Measurements from ENCODE around the gene CARD10. TPM values are rescaled to one million over a fixed set of nuclear protein-coding genes. Genes with fewer than 3 reads are reported as not detected.

The CARD10 gene
- total RNA-seq, 2 experiments from 2014 or later, result not detected

GRCh38 chr22:37499027-37499707, 20.0 kb downstream of the CARD10 start:
- Mint-ChIP-seq H3K36me3 (ENCODE audit: low read depth) (no peaks in the 10 kb centered on the region), H3K27ac (no peak overlapping the region), H3K27me3 (ENCODE audit: low read depth) (no peaks in the 10 kb centered on the region), H3K4me1 (ENCODE audit: low read depth) (peaks cover 18% of the 10 kb centered on the region), H3K4me3 (no peak overlapping the region), H3K9me3 (no peaks in the 10 kb centered on the region)
- intact Hi-C loops (cut with micrococcal nuclease), result no loop called here
- DNase-seq, result no peak
- CTCF ChIA-PET, result interaction anchor here (0.9 to 4.4 kb wide), 5 partner anchors 8 to 66 kb away, joined by 3 to 30 read pairs (median 7); no protein-coding TSS in a partner anchor

DNA sequence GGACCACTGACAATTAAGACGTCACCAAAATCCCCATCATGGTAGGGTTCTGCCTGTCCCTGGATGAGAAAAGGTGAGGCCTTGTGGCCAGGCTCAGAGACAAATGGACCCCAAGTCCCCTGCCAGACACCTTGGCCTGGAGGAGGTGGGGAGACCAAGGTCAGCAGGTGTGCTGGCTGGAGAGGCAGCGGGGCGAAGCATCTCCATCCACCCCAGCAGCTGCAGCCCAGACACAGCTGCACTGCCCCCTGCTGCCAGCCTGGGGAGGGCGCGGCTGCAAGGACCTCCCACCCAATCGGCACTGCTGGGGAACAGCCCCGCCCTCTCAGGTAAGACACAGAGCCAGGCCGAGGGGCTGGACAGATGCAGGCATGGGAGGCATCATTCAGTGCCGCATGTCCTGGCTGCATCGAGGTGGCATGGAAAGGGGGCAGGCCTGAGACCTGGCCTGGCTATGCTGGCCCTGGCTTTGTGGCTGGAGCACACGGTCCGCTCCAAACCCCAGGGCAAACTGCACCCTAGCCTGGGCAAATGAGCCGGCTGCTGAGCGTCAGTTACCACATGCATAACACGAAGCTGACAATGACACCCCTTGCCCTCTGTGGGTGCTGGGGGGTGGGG, 20.8 kb downstream of the CARD10 start:
- H3K36me3 Mint-ChIP-seq (ENCODE audit: low read depth), result no peaks in the 10 kb centered on the region
- peak; percentile 74 for DNase-seq
- peaks cover 21% of the 10 kb centered on the region for H3K4me1 Mint-ChIP-seq (ENCODE audit: low read depth)
- no peak overlapping the region for H3K4me3 Mint-ChIP-seq
- no peaks in the 10 kb centered on the region for H3K9me3 Mint-ChIP-seq
- intact Hi-C loops (cut with micrococcal nuclease), result no loop called here
- CTCF ChIA-PET, result interaction anchor here (0.6 to 4.4 kb wide), 8 partner anchors 8 to 94 kb away, joined by 3 to 30 read pairs (median 4); partner anchors contain the start of gene MFNG
- H3K27ac Mint-ChIP-seq, result no peak overlapping the region
- H3K27me3 Mint-ChIP-seq (ENCODE audit: low read depth), result no peaks in the 10 kb centered on the region

DNA sequence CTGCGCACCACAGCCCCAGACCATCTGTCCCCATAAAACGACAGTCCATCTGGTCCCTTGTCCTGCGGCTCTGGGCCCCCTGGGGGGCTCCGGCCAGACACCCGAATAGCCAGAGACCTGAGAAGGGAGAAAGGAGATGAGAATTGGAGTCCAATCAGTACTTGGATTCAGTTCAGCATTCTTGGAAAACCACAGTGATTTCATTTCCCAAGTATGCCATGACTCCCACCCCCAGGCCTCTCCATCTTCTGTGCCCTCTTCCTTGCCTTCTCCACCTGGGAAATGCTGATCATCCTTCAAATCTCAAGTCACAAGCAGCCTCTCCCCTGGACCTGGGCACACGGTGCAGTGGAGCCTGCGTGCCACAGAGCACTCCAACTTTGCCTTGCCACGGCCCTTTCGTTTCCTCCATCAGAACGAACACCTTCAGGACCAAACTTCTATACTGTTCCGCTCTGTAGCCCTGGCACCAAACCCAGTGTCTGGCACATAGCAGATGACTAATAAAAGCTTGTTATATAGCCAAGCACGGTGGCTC, 22.1 kb downstream of the CARD10 start:
- no peak overlapping the region for H3K27ac Mint-ChIP-seq
- CTCF ChIA-PET, result interaction anchor here (0.8 to 4.4 kb wide), 5 partner anchors 9 to 95 kb away, joined by 3 to 30 read pairs (median 3); partner anchors contain the start of gene MFNG
- no peak for DNase-seq
- H3K36me3 Mint-ChIP-seq (ENCODE audit: low read depth), result no peaks in the 10 kb centered on the region
- no peak overlapping the region for H3K4me3 Mint-ChIP-seq
- no peaks in the 10 kb centered on the region for H3K27me3 Mint-ChIP-seq (ENCODE audit: low read depth)
- intact Hi-C loops (cut with micrococcal nuclease), result no loop called here
- peaks cover 23% of the 10 kb centered on the region for H3K4me1 Mint-ChIP-seq (ENCODE audit: low read depth)
- no peaks in the 10 kb centered on the region for H3K9me3 Mint-ChIP-seq

DNA sequence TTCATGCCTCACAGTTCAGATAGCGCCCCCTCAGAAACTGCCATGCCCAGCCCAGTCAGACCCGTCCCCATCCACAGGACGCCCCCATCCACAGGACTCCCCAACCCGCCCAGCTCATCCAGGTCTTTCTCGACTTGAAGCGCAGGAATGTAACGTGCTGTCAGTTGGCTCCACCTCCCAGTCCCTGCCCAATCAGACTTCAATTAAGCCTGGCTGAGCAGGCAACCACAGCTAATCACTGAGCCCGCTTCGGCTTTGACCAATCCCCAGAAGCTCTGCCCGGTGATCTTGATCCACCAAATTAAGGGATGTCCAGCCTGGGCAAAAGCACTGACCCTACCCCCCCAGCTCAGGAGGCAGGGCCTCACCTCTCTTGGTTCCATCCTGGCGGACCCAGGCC, 22.6 kb downstream of the CARD10 start:
- intact Hi-C loops (cut with micrococcal nuclease), result no loop called here
- H3K36me3 Mint-ChIP-seq (ENCODE audit: low read depth), result no peaks in the 10 kb centered on the region
- no peaks in the 10 kb centered on the region for H3K27me3 Mint-ChIP-seq (ENCODE audit: low read depth)
- H3K9me3 Mint-ChIP-seq, result no peaks in the 10 kb centered on the region
- no peak overlapping the region for H3K27ac Mint-ChIP-seq
- peaks cover 20% of the 10 kb centered on the region for H3K4me1 Mint-ChIP-seq (ENCODE audit: low read depth)
- CTCF ChIA-PET, result interaction anchor here (0.7 to 4.4 kb wide), 4 partner anchors 10 to 85 kb away, joined by 3 to 30 read pairs (median 6); partner anchors contain the start of gene MFNG
- no peak for DNase-seq
- no peak overlapping the region for H3K4me3 Mint-ChIP-seq

DNA sequence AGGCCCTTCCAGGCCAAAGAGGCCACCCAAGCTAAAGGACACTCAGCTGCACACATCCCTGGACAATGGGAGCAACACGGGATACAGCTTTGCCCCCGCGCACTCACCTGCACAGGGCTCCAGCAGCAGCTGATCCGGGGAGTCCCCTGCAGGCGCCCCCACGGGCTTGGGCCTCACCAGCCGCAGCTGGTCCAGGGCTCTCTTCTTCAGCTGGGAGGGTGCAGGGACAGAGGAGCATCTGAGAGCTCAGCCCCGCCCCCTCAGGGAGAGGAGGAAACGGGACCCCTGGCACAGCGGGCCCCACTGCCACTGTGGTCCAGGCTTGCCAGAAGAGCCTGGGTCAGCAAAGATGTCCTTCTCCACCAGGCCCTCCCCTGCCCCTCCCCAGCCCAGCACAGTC, 25.2 kb downstream of the CARD10 start:
- intact Hi-C loops (cut with micrococcal nuclease), result loop anchor here (2.0 kb wide), 1 partner anchor 177 kb away; no protein-coding TSS in a partner anchor
- H3K4me1 Mint-ChIP-seq (ENCODE audit: low read depth), result peaks cover 33% of the 10 kb centered on the region
- H3K36me3 Mint-ChIP-seq (ENCODE audit: low read depth), result no peaks in the 10 kb centered on the region
- DNase-seq, result no peak
- H3K4me3 Mint-ChIP-seq, result no peak overlapping the region
- CTCF ChIA-PET, result interaction anchor here (0.8 to 2.1 kb wide), 3 partner anchors 12 to 176 kb away, joined by 3 to 7 read pairs (median 7); no protein-coding TSS in a partner anchor
- H3K27ac Mint-ChIP-seq, result no peak overlapping the region
- no peaks in the 10 kb centered on the region for H3K9me3 Mint-ChIP-seq
- H3K27me3 Mint-ChIP-seq (ENCODE audit: low read depth), result no peaks in the 10 kb centered on the region

- intact Hi-C loops (cut with micrococcal nuclease), result loop anchor here (2.0 kb wide), 1 partner anchor 176 kb away; no protein-coding TSS in a partner anchor
- Mint-ChIP-seq H3K27me3 (ENCODE audit: low read depth) (no peaks in the 10 kb centered on the region), H3K4me1 (ENCODE audit: low read depth) (peaks cover 43% of the 10 kb centered on the region), H3K9me3 (no peaks in the 10 kb centered on the region), H3K36me3 (ENCODE audit: low read depth) (no peaks in the 10 kb centered on the region), H3K4me3 (no peak overlapping the region), H3K27ac (no peak overlapping the region)
- CTCF ChIA-PET, result interaction anchor here (0.6 to 2.1 kb wide), 6 partner anchors 20 to 100 kb away, joined by 3 to 7 read pairs (median 3); no protein-coding TSS in a partner anchor
- DNase-seq, result peak; percentile 75
Measured at GRCh38 chr22:37492428-37493344, 26.5 kb downstream of the CARD10 start.

DNA sequence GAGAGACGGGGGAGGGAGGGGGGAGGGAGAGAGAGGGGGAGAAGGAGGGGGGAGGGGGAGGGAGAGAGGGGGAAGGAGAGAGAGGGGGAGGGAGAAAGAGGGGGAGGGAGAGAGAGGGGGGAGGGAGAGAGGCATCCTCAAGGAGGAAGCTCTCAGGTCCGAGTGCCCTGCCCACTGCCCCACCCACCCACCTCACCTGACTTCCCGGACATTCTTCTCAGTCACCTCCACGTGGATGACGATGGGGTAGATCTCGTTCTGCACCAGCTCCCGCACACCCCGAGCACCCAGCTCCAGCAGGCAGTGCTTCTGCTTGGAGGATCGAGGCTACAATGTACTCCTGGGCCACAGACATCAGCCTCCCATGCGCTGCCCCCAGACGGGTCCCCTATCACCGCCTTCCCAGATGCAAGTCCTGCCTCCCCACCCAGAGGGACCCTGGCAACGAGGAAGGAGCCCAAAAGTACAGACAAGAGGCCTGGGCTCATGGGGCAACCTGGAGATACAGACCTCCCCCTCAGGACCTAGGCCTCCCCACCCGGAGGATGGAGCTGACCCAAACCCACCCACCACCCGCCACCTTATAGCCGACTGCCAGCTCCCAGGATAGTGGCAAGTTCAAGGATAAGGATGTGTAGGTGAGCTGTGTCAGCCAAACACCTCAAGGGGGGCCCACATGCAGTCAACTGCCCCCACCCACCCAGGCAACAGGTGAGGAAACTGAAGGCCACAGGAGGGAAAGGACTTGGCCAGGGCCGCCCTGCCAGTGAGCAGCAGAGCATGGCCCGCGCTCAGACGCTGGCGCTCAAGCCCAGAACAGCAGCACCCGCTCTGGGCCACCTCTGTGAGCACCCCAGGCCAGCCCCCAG, 27.4 kb downstream of the CARD10 start:
- CTCF ChIA-PET, result interaction anchor here (1.2 to 2.1 kb wide), 5 partner anchors 8 to 100 kb away, joined by 3 to 7 read pairs (median 3); no protein-coding TSS in a partner anchor
- intact Hi-C loops (cut with micrococcal nuclease), result loop anchor here (2.0 kb wide), 1 partner anchor 175 kb away; no protein-coding TSS in a partner anchor
- Mint-ChIP-seq H3K27ac (no peak overlapping the region), H3K27me3 (ENCODE audit: low read depth) (no peaks in the 10 kb centered on the region), H3K36me3 (ENCODE audit: low read depth) (no peaks in the 10 kb centered on the region), H3K4me1 (ENCODE audit: low read depth) (peaks cover 52% of the 10 kb centered on the region), H3K4me3 (no peak overlapping the region), H3K9me3 (no peaks in the 10 kb centered on the region)
- DNase-seq, result no peak

DNA sequence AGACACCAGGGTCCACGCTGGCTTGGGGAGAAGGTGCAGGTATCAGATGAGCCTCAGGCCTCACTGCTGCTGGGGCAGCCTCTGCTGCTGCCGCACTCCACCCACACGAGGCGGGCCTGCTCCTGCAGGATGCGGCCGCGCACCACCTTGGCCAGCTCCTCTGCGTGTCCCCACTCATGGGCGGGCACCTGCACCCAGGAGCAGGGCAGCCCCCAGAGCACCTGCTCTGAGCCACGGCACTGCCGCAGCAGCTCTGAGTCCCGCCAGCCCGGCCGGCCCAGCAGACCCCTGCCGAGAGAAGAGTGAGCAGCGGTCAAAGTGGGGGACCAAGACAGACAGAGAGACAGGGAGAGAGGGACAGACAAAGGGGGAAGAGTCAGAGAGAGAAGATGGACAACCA, 28.1 kb downstream of the CARD10 start:
- intact Hi-C loops (cut with micrococcal nuclease), result no loop called here
- H3K27ac Mint-ChIP-seq, result no peak overlapping the region
- H3K27me3 Mint-ChIP-seq (ENCODE audit: low read depth), result no peaks in the 10 kb centered on the region
- H3K4me1 Mint-ChIP-seq (ENCODE audit: low read depth), result peaks cover 57% of the 10 kb centered on the region
- H3K4me3 Mint-ChIP-seq, result no peak overlapping the region
- CTCF ChIA-PET, result interaction anchor here (1.2 to 1.4 kb wide), 3 partner anchors 9 to 68 kb away, joined by 3 to 4 read pairs (median 3); no protein-coding TSS in a partner anchor
- H3K36me3 Mint-ChIP-seq (ENCODE audit: low read depth), result no peaks in the 10 kb centered on the region
- H3K9me3 Mint-ChIP-seq, result no peaks in the 10 kb centered on the region
- no peak for DNase-seq

DNA sequence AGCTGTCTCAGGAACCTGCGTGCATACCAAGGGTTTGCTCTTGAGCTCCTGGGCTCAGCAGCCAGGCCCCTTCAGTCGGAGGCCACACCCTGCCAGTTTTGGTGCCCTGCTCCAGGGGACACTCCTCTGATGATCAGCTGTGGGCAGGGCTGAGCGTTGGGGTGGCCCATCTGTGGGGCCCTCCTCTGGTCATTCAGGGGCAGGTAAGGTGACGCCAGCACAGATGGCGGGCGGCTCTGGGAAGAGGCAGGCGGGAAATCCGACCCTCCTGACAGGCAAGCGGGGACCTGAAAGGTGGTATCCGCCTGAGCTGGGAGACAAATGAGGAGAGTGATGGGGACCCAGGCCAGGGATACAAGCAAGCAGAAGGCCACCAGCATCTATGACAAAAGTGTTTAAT, 29.2 kb downstream of the CARD10 start:
- H3K4me3 Mint-ChIP-seq, result no peak overlapping the region
- intact Hi-C loops (cut with micrococcal nuclease), result no loop called here
- no peak overlapping the region for H3K27ac Mint-ChIP-seq
- H3K9me3 Mint-ChIP-seq, result no peaks in the 10 kb centered on the region
- no peaks in the 10 kb centered on the region for H3K27me3 Mint-ChIP-seq (ENCODE audit: low read depth)
- DNase-seq, result no peak
- H3K4me1 Mint-ChIP-seq (ENCODE audit: low read depth), result peaks cover 57% of the 10 kb centered on the region
- peaks cover 2% of the 10 kb centered on the region for H3K36me3 Mint-ChIP-seq (ENCODE audit: low read depth)
- CTCF ChIA-PET, result interaction anchor here (1.0 to 1.6 kb wide), 3 partner anchors 9 to 71 kb away, joined by 3 to 10 read pairs (median 4); no protein-coding TSS in a partner anchor

GRCh38 chr22:37488337-37489135, 30.7 kb downstream of the CARD10 start:
- CTCF ChIA-PET, result interaction anchor here (1.6 to 4.7 kb wide), 2 partner anchors 10 to 78 kb away, joined by 10 to 25 read pairs; no protein-coding TSS in a partner anchor
- Mint-ChIP-seq H3K36me3 (ENCODE audit: low read depth) (peaks cover 8% of the 10 kb centered on the region), H3K4me1 (ENCODE audit: low read depth) (peaks cover 57% of the 10 kb centered on the region), H3K27ac (peak overlapping the region; percentile 16), H3K9me3 (no peaks in the 10 kb centered on the region), H3K4me3 (no peak overlapping the region), H3K27me3 (ENCODE audit: low read depth) (no peaks in the 10 kb centered on the region)
- intact Hi-C loops (cut with micrococcal nuclease), result no loop called here
- no peak for DNase-seq

All from activated naive CD4-positive, alpha-beta T cell treated with anti-CD3 and anti-CD28 coated beads for 36 hours (primary cell).